Measurements from ENCODE around the gene ENOX1. TPM values are rescaled to one million over a fixed set of nuclear protein-coding genes. Genes with fewer than 3 reads are reported as not detected.

ENOX1 gene
- total RNA-seq, 1 donor from 2014 or later, result 8.7 TPM

DNA sequence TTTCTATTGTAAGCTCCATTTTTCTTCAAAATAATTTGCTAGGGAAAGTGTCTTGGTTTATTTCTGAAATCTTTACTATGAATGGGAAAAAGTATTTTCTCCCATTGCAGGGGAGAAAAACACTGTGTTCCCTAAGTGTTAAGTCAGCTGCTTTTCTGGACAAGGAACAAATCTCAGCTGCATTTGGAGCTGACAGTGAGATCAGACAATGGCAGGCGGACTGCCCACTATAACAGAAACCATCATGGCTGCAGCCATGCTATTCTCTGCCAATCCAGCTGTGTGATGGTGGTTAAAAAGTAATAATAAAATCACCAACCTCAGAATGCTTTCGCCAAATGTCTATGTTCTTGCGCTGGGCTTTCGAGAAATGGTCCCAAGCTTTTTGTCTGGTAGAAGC, 460.7 kb downstream of the ENOX1 start:
- Mint-ChIP-seq H3K36me3 (ENCODE audit: unreplicated experiment) (no peaks in the 10 kb centered on the region), H3K4me3 (ENCODE audit: unreplicated experiment) (no peak overlapping the region), H3K27ac (ENCODE audit: unreplicated experiment) (no peak overlapping the region), H3K9me3 (ENCODE audit: unreplicated experiment) (peaks cover 5% of the 10 kb centered on the region), H3K4me1 (ENCODE audit: low read depth, unreplicated experiment) (peaks cover 22% of the 10 kb centered on the region), H3K27me3 (ENCODE audit: unreplicated experiment) (peaks cover 2% of the 10 kb centered on the region)
- DNase-seq, result no peak
- TF ChIP-seq, protein P1, sequence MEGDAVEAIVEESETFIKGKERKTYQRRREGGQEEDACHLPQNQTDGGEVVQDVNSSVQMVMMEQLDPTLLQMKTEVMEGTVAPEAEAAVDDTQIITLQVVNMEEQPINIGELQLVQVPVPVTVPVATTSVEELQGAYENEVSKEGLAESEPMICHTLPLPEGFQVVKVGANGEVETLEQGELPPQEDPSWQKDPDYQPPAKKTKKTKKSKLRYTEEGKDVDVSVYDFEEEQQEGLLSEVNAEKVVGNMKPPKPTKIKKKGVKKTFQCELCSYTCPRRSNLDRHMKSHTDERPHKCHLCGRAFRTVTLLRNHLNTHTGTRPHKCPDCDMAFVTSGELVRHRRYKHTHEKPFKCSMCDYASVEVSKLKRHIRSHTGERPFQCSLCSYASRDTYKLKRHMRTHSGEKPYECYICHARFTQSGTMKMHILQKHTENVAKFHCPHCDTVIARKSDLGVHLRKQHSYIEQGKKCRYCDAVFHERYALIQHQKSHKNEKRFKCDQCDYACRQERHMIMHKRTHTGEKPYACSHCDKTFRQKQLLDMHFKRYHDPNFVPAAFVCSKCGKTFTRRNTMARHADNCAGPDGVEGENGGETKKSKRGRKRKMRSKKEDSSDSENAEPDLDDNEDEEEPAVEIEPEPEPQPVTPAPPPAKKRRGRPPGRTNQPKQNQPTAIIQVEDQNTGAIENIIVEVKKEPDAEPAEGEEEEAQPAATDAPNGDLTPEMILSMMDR (IDR thresholded peaks at IDR 0.05; ENCODE audit: partially characterized antibody, unreplicated experiment), result no peak

DNA sequence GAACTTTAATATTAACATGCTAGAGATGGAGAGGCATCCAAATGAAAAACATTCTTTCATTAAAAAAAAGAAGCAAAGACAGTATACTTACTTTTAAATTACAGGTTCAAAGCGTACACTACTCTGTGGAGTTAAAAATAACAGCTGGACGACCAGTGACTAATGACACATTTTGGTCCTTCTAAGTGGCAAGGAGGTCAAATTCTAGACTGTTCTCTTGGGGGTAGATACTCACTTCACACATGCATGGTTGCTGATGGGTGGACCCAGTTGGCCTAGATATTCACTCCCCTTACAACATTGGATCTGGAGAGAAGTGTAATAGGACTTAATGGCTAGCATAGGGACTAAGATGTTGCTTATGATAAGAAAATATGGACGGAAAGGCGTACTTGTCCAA, 461.1 kb downstream of the ENOX1 start:
- peaks cover 22% of the 10 kb centered on the region for H3K4me1 Mint-ChIP-seq (ENCODE audit: low read depth, unreplicated experiment)
- H3K9me3 Mint-ChIP-seq (ENCODE audit: unreplicated experiment), result peaks cover 5% of the 10 kb centered on the region
- H3K36me3 Mint-ChIP-seq (ENCODE audit: unreplicated experiment), result no peaks in the 10 kb centered on the region
- TF ChIP-seq, protein P1 (IDR thresholded peaks at IDR 0.05; ENCODE audit: partially characterized antibody, unreplicated experiment), result no peak
- peaks cover 2% of the 10 kb centered on the region for H3K27me3 Mint-ChIP-seq (ENCODE audit: unreplicated experiment)
- H3K4me3 Mint-ChIP-seq (ENCODE audit: unreplicated experiment), result no peak overlapping the region
- H3K27ac Mint-ChIP-seq (ENCODE audit: unreplicated experiment), result no peak overlapping the region
- DNase-seq, result no peak

DNA sequence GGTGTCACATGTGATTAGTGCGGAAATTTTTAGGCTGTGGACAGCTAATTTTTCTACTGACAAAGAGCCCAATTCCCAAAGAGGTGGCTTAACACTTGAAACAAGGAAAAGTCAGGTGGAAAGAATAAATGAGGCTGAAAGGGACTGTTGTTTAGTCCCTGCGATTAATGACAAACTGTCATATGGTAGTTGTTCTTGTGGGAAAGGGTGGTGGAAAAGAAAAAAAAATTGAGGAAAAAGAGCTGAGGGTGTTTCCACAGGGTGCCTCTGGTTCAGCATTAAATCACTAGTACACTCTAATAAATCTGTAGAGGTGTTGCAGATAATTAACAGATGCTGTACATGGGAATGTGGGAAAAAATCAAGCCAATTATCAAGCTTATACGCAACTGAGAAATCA, 462.6 kb downstream of the ENOX1 start:
- Mint-ChIP-seq H3K27ac (ENCODE audit: unreplicated experiment) (peak overlapping the region; percentile 92), H3K4me1 (ENCODE audit: low read depth, unreplicated experiment) (peaks cover 31% of the 10 kb centered on the region), H3K36me3 (ENCODE audit: unreplicated experiment) (no peaks in the 10 kb centered on the region), H3K4me3 (ENCODE audit: unreplicated experiment) (peak overlapping the region; percentile 18), H3K27me3 (ENCODE audit: unreplicated experiment) (peaks cover 2% of the 10 kb centered on the region), H3K9me3 (ENCODE audit: unreplicated experiment) (peaks cover 5% of the 10 kb centered on the region)
- TF ChIP-seq, protein P1 (IDR thresholded peaks at IDR 0.05; ENCODE audit: partially characterized antibody, unreplicated experiment), result no peak
- no peak for DNase-seq

DNA sequence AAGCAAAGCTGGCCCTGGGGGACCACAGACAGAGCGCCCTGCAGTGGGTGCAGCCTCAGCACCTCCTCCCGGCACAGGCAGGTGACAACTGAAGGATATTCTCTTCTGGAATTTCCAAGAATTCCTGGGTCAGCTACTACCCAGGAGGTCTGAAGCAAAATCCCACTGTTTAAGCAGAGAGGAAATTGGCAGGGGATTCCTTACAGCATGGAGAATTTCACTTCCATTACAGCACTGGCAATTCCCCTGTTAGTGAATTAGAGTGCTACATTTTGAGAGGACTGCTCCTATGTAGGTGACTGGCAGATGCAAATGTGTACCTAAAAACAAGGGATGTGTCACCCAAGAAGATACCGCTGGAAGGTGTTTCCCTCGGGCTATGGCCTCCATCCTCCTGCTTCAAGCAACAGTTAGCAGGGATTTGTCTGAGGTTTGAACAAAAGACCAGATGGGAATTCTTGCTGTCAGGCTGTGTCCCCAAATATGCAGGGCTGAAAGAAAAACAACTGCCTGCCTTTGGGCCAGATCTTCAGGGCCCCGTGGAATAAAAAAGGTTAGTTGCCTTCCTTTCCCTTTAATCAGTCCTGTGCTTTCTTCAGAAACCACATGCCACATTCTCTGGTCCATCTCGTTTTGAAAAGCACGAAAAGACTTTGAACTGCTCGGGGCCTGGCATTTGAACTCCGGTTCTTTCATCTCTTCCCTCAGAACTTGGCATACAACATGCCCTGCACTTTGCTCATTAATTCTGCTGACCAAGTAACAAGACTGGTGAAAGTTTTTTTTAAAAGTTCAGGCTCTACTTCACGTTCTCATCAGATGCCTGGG, 466.9 kb downstream of the ENOX1 start:
- no peaks in the 10 kb centered on the region for H3K36me3 Mint-ChIP-seq (ENCODE audit: unreplicated experiment)
- TF ChIP-seq, protein P1 (IDR thresholded peaks at IDR 0.05; ENCODE audit: partially characterized antibody, unreplicated experiment), result no peak
- no peak for DNase-seq
- no peak overlapping the region for H3K27ac Mint-ChIP-seq (ENCODE audit: unreplicated experiment)
- H3K4me1 Mint-ChIP-seq (ENCODE audit: low read depth, unreplicated experiment), result peaks cover 42% of the 10 kb centered on the region
- H3K9me3 Mint-ChIP-seq (ENCODE audit: unreplicated experiment), result peaks cover 2% of the 10 kb centered on the region
- H3K4me3 Mint-ChIP-seq (ENCODE audit: unreplicated experiment), result no peak overlapping the region
- H3K27me3 Mint-ChIP-seq (ENCODE audit: unreplicated experiment), result peaks cover 5% of the 10 kb centered on the region

DNA sequence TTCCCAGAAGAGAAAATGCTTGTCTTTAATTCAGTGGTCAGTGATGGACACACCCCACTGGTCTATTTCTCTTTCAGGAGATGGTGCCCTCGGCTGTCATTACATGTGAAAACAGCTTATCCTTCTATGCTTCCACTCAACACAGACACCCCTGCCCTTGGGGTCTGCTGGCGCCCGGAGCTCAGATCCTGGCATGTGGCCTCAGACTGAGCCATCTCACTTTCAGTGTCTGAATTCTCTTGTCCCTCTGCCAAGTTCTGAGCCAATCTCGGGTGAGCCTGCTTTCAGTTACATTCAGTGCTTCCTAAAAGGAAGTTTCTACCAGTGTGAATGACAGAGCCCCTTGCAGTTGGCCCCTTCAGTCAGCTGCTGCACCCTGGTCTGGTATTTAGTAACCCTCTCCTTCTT, 469.8 kb downstream of the ENOX1 start:
- Mint-ChIP-seq H3K9me3 (ENCODE audit: unreplicated experiment) (no peaks in the 10 kb centered on the region), H3K36me3 (ENCODE audit: unreplicated experiment) (no peaks in the 10 kb centered on the region), H3K4me1 (ENCODE audit: low read depth, unreplicated experiment) (peaks cover 31% of the 10 kb centered on the region), H3K27ac (ENCODE audit: unreplicated experiment) (peak overlapping the region; percentile 44), H3K27me3 (ENCODE audit: unreplicated experiment) (peaks cover 3% of the 10 kb centered on the region), H3K4me3 (ENCODE audit: unreplicated experiment) (no peak overlapping the region)
- TF ChIP-seq, protein P1 (IDR thresholded peaks at IDR 0.05; ENCODE audit: partially characterized antibody, unreplicated experiment), result no peak
- DNase-seq, result no peak
